Fibroblast of lung (primary cell): ENCODE results near the gene MYL4. TPM values are rescaled to one million over a fixed set of nuclear protein-coding genes. Genes with fewer than 3 reads are reported as not detected.

ENCODE experiments used
- DNase-seq, 2 donors: peaks; one replicate each; pipeline versions ENCODE4 v3.0.0 to v3.0.0-alpha.2; 2010; ENCODE audit warnings: low read depth in 2 of 2
- H2AFZ ChIP-seq: 2 replicates; pipeline ENCODE4 v1.5.1; 2012; ENCODE audit warnings: low read length, control low read depth, inconsistent platforms
- H3K27ac ChIP-seq: 2 replicates; pipeline ENCODE4 v1.5.1; 2011; ENCODE audit warnings: low read length, control low read depth; ENCODE audit not compliant: insufficient read depth
- H3K27me3 ChIP-seq: 2 replicates; pipeline ENCODE4 v1.5.1; 2011; ENCODE audit warnings: mild to moderate bottlenecking, low read length; ENCODE audit not compliant: control insufficient read depth, insufficient read depth
- H3K36me3 ChIP-seq: 2 replicates; pipeline ENCODE4 v1.5.1; 2011; ENCODE audit warnings: low read length; ENCODE audit not compliant: control insufficient read depth, insufficient read depth
- H3K4me1 ChIP-seq: 2 replicates; pipeline ENCODE4 v1.5.1; 2011; ENCODE audit warnings: low read length; ENCODE audit not compliant: control insufficient read depth, insufficient read depth; ENCODE audit errors: extremely low read depth
- H3K4me2 ChIP-seq: 2 replicates; pipeline ENCODE4 v1.5.1; 2011; ENCODE audit warnings: low read length, control low read depth; ENCODE audit not compliant: insufficient read depth; ENCODE audit errors: extremely low read depth
- H3K4me3 ChIP-seq, 4 experiments: fragments of 200-600 bp in 1 of 4; sonication (generic) in 1 of 4; replicated peaks in 1 of 4; 2 replicates each; pipeline ENCODE4 v1.5.1; 2011 to 2016; ENCODE audit warnings: low read length in 4 of 4, low read depth in 3 of 4, mild to moderate bottlenecking in 3 of 4, control low read depth in 2 of 4, inconsistent platforms in 1 of 4, mixed read lengths in 1 of 4; ENCODE audit not compliant: insufficient read depth in 1 of 4; ENCODE audit errors: control extremely low read depth in 1 of 4
- H3K79me2 ChIP-seq: 2 replicates; pipeline ENCODE4 v1.5.1; 2012; ENCODE audit warnings: mild to moderate bottlenecking, low read length, inconsistent platforms; ENCODE audit not compliant: control insufficient read depth, insufficient read depth
- H3K9ac ChIP-seq: 2 replicates; pipeline ENCODE4 v1.5.1; 2011; ENCODE audit warnings: mild to moderate bottlenecking, low read length, control low read depth; ENCODE audit not compliant: insufficient read depth
- H3K9me3 ChIP-seq: 2 replicates; pipeline ENCODE4 v1.5.1; 2012; ENCODE audit warnings: low read depth, low read length; ENCODE audit not compliant: control insufficient read depth, insufficient read depth
- H4K20me1 ChIP-seq: 2 replicates; pipeline ENCODE4 v1.5.1; 2011; ENCODE audit warnings: low read length; ENCODE audit not compliant: control insufficient read depth, insufficient read depth; ENCODE audit errors: extremely low read depth
- EZH2 ChIP-seq: IDR thresholded peaks from 2 replicates; pipeline ENCODE4 v1.5.1; 2012; ENCODE audit warnings: low read length, control low read depth, mild to moderate bottlenecking; ENCODE audit errors: missing control alignments
- polyA plus RNA-seq, 2 donors: library from polyadenylated mRNA; depleted of rRNA in 1 of 2; stranded (reverse) in 1 of 2; unstranded in 1 of 2; fragments of >200 nt; gene quantifications; 2 replicates each; pipeline ENCODE4 v1.2.1, GENCODE V29; 2011 to 2012; ENCODE audit warnings: missing spikeins in 1 of 2
- total RNA-seq: library from RNA; depleted of rRNA; stranded (reverse); fragments of >200 nt; gene quantifications from 2 replicates; pipeline ENCODE4 v1.2.1, GENCODE V29; 2014
- TF ChIP-seq, protein P1 (sequence below), 2 donors: IDR thresholded peaks in 1 of 2; conservative IDR thresholded peaks in 1 of 2; 1 replicate in 1 of 2; 2 replicates in 1 of 2; pipeline ENCODE4 v1.5.1; 2011 to 2012; ENCODE audit warnings: low read length in 2 of 2, control low read depth in 1 of 2, inconsistent platforms in 1 of 2, low read depth in 1 of 2, mild to moderate bottlenecking in 1 of 2

MYL4 gene
- total and polyA plus RNA-seq, 2 donors (not counting 1 experiment from before 2014, with no cell fraction given), result 1.3 TPM; not detected in 1

DNA sequence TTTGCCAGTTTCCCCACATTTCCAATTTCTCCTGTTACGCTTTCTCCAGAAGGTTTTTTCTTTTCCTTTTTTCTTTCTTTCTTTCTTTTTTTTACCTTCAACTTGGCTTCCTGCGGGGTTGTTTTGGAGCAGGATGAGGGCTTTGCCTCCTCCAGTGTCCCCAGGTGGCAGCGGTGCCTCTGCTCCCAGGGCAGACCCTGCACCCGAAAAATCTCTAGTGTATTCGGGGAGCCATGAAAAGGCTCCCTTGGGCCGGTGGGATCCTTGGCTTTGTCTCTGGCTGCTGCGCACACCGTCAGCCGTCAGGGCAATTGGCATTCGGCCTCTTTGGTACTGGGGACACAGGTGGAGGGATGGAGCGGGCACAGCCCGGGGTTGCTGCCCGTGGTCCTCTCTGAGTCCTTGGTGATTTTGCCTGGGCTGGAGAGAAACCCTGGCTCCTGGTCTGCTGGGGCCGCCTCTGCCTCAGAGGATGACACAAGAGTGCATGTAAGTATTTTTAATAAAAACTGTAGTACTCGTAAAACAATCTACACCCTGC lies 45.3 kb downstream of the MYL4 start:
- peaks cover 3% of the 10 kb centered on the region for H3K4me1 ChIP-seq
- no peaks in the 10 kb centered on the region for H3K9me3 ChIP-seq
- peak in 1 of 2 donors; percentile 23 for DNase-seq
- peak overlapping the region; percentile 60 for H3K27ac ChIP-seq
- TF ChIP-seq EZH2, result no peak
- TF ChIP-seq, protein P1, sequence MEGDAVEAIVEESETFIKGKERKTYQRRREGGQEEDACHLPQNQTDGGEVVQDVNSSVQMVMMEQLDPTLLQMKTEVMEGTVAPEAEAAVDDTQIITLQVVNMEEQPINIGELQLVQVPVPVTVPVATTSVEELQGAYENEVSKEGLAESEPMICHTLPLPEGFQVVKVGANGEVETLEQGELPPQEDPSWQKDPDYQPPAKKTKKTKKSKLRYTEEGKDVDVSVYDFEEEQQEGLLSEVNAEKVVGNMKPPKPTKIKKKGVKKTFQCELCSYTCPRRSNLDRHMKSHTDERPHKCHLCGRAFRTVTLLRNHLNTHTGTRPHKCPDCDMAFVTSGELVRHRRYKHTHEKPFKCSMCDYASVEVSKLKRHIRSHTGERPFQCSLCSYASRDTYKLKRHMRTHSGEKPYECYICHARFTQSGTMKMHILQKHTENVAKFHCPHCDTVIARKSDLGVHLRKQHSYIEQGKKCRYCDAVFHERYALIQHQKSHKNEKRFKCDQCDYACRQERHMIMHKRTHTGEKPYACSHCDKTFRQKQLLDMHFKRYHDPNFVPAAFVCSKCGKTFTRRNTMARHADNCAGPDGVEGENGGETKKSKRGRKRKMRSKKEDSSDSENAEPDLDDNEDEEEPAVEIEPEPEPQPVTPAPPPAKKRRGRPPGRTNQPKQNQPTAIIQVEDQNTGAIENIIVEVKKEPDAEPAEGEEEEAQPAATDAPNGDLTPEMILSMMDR (conservative IDR thresholded peaks at IDR 0.05 in 1 of 2, IDR thresholded peaks at IDR 0.05 in 1 of 2; ENCODE audit: low read depth in 1 of 2, low read length in 2 of 2), result no peak
- no peaks in the 10 kb centered on the region for H3K27me3 ChIP-seq
- H3K79me2 ChIP-seq, result no peaks in the 10 kb centered on the region
- H4K20me1 ChIP-seq, result no peaks in the 10 kb centered on the region
- peak overlapping the region; percentile 79 for H3K4me2 ChIP-seq
- peak overlapping the region; percentile 53 to 76 (median 65) for H3K4me3 ChIP-seq
- H3K9ac ChIP-seq, result peak overlapping the region; percentile 82
- H2AFZ ChIP-seq, result peak overlapping the region; percentile 49
- no peaks in the 10 kb centered on the region for H3K36me3 ChIP-seq

DNA sequence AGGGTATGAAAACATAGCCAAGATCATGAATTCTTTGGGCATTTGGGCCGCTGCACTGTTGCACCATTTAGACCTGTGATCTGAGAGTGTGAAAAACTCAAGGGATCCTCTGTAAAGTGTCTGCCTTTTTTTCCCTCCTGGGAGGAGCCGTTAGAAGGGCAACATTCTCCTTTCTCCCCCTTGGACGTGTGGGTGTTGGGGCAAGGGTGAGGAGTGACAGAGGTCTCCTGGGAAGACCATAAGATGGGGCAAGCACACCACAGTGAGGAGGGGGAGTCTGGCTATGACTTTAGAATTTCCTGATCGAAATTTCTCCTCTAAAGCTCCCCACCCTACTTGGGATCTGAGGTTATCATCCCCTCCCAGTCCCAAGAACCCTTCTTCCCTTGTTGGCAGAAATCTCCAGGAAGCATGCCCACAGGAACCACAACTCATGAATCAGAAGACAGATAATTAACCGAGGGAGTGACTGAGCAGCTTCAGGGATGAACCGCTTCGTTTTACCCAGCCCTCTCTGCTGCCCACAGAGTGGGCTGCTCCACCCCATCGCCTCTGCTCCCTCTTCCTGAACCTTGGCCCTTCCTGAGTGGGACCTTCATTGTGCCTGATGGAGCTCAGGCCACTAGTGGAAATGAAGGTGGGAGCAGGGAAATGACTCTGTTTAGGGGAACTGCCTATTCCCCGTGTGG lies 48.6 kb downstream of the MYL4 start:
- Histone ChIP-seq H3K79me2 (no peaks in the 10 kb centered on the region), H3K4me1 (peaks cover 3% of the 10 kb centered on the region), H3K9me3 (no peaks in the 10 kb centered on the region), H2AFZ (no peak overlapping the region), H3K9ac (no peak overlapping the region), H3K36me3 (no peaks in the 10 kb centered on the region), H3K27me3 (no peaks in the 10 kb centered on the region), H3K4me2 (peak overlapping the region; percentile 28), H4K20me1 (no peaks in the 10 kb centered on the region), H3K27ac (no peak overlapping the region), H3K4me3 (no peak overlapping the region)
- TF ChIP-seq, protein P1 (conservative IDR thresholded peaks at IDR 0.05 in 1 of 2, IDR thresholded peaks at IDR 0.05 in 1 of 2; ENCODE audit: low read depth in 1 of 2, low read length in 2 of 2), result no peak
- no peak for TF ChIP-seq EZH2
- peak; percentile 66 to 90 for DNase-seq

DNA sequence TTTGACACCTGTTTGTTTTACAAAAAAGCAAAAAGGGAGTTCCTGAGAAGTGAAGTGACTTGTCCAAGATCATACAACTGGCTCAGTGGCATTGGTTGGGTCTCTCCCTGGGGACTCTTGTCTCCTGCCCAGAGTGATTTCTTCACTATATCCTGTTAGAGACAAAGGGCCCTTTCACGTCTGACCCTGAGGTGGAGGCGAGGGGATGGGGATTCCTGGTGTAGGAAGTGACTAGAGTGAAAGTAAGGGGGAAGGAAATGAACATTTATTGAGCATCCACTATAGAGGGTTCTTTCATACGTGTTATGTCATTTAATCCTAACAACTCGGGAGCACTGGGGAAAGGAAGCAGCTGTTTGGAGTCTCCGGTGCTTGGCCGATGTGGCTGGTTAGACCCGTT lies 53.4 kb downstream of the MYL4 start:
- peaks cover 21% of the 10 kb centered on the region for H3K4me1 ChIP-seq
- TF ChIP-seq, protein P1 (conservative IDR thresholded peaks at IDR 0.05 in 1 of 2, IDR thresholded peaks at IDR 0.05 in 1 of 2; ENCODE audit: low read depth in 1 of 2, low read length in 2 of 2), result no peak
- TF ChIP-seq EZH2, result no peak

More for the DNA sequence above, 53.4 kb downstream of the MYL4 start:
- H3K36me3 ChIP-seq, result no peaks in the 10 kb centered on the region
- DNase-seq, result no peak
- H2AFZ ChIP-seq, result no peak overlapping the region
- H3K79me2 ChIP-seq, result no peaks in the 10 kb centered on the region
- no peak overlapping the region for H3K4me3 ChIP-seq
- no peak overlapping the region for H3K9ac ChIP-seq
- H3K9me3 ChIP-seq, result no peaks in the 10 kb centered on the region
- H4K20me1 ChIP-seq, result no peaks in the 10 kb centered on the region
- H3K4me2 ChIP-seq, result no peak overlapping the region
- H3K27ac ChIP-seq, result no peak overlapping the region
- no peaks in the 10 kb centered on the region for H3K27me3 ChIP-seq
